IPS-15b (cell line): ENCODE data around the gene RAB29.

Source experiments
- H3K27me3 ChIP-seq: one replicate; pipeline ENCODE4 v1.6.1; 2013; ENCODE audit warnings: low read length; ENCODE audit not compliant: control insufficient read depth, insufficient read depth
- H3K36me3 ChIP-seq: one replicate; pipeline ENCODE4 v1.6.1; 2013; ENCODE audit warnings: low read length; ENCODE audit not compliant: control insufficient read depth, insufficient read depth
- H3K4me1 ChIP-seq: one replicate; pipeline ENCODE4 v1.6.1; 2013; ENCODE audit warnings: mild to moderate bottlenecking, low read length; ENCODE audit not compliant: control insufficient read depth, insufficient read depth
- H3K4me3 ChIP-seq: one replicate; pipeline ENCODE4 v1.5.1; 2013; ENCODE audit warnings: low read depth, low read length
- H3K9ac ChIP-seq: one replicate; pipeline ENCODE4 v1.6.1; 2013; ENCODE audit warnings: low read depth, mild to moderate bottlenecking, low read length
- H3K9me3 ChIP-seq: one replicate; pipeline ENCODE4 v1.6.1; 2013; ENCODE audit warnings: mild to moderate bottlenecking, low read length; ENCODE audit not compliant: control insufficient read depth, insufficient read depth

RAB29 gene

DNA sequence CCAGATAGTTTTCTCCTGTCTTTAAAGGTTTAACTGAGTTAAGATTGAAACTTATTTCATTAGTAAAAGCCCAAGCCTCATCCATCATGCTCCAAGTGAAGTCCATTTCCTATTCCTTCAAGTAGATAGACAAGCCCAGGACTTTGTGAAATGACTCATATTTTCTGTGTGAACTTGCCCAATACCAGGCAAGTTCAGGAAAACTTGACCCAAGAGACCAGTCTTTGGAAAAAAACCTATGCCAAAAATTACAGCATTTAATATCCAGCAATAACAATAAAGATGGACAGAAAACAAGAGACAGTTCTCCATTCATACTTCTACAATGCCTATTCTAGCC, 405 bp upstream of the RAB29 start:
- Histone ChIP-seq H3K4me1 (peaks cover 5% of the 10 kb centered on the region), H3K9ac (no peak overlapping the region), H3K27me3 (peaks cover 25% of the 10 kb centered on the region), H3K9me3 (no peaks in the 10 kb centered on the region), H3K4me3 (peak overlapping the region; percentile 95), H3K36me3 (no peaks in the 10 kb centered on the region)

DNA sequence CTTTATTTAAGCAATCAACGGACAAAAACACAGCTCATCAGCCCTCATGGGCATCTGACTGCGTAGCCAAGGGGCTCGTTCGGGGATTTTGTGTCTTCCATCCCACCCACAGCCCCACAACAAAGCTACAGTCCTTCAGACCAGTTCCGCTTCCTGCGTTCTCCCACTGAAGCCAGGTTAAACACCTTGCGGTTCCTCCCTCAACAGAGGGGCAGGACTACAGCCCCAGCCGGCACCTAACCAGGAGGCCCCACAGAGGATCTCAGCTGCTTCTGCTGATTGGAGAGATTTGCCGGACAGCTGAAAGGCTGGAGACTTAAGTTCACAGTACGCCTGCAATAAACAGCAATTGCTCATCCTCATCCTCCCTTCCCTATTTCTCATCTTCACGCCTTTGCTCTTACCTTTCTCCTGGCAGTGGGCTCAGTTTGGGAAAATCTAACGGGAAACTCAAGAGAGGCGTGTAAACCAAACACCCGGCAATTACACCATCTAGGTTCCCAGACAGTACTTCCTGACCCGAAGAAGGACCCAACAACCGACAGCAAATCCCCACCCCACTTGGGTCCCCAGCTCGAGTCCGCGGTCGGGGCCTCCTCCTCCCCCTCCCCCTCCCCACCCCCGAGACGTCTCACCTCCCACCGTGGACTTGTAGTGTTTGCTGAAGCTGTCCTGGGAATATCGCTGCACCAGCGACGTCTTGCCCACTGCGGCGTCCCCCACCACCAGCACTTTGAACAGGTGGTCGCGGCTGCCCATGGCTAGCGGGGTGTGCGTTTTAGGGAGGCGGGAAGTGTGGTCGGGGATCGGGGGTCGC, 876 bp downstream of the RAB29 start:
- H3K4me1 ChIP-seq, result peaks cover 5% of the 10 kb centered on the region
- H3K9me3 ChIP-seq, result no peaks in the 10 kb centered on the region
- H3K36me3 ChIP-seq, result no peaks in the 10 kb centered on the region
- H3K27me3 ChIP-seq, result peaks cover 25% of the 10 kb centered on the region
- peak overlapping the region; percentile 50 for H3K9ac ChIP-seq
- peak overlapping the region; percentile 95 for H3K4me3 ChIP-seq

DNA sequence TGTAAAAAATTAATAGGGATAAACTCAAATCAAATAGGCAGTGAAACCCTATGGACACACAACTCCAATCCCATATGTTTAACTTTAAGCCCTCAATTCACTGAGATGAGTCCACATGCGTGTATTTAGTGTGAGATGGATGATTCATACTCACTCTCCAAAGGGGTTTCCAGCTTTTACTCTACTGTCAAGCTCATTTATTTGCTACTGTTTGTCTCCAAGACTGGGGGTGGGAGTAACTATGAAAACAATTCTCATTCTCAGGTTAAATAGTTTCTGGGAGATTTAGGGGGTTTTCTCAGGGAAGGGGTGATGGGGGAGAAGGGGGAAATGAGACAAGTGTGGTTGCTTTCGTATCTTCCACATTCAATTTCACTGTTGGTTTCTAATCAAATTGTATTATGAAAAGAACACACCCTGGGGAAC, 2.7 kb downstream of the RAB29 start:
- Histone ChIP-seq H3K36me3 (no peaks in the 10 kb centered on the region), H3K9me3 (no peaks in the 10 kb centered on the region), H3K4me3 (no peak overlapping the region), H3K9ac (no peak overlapping the region), H3K4me1 (peaks cover 5% of the 10 kb centered on the region), H3K27me3 (peaks cover 25% of the 10 kb centered on the region)

DNA sequence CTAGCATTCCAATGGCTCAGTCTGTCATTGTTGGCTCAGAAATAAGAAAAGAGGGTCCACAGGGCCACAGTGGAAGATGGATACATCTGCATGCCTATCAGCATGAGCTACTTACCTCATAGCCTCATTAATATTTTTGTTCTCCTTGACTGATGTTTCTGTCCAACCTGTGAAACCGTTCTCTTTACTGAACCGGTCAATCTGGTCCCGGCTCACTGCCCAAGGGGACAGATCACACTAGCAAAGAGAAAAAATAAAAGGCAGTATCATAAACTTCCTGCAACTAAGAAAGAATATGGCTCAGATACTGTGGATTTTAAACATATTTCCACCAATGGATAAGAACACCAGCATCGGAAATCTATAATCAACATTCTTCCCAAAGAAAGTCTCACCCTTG, 4.7 kb downstream of the RAB29 start:
- H3K9me3 ChIP-seq, result no peaks in the 10 kb centered on the region
- no peak overlapping the region for H3K4me3 ChIP-seq
- no peak overlapping the region for H3K9ac ChIP-seq
- H3K27me3 ChIP-seq, result peaks cover 16% of the 10 kb centered on the region
- no peaks in the 10 kb centered on the region for H3K36me3 ChIP-seq
- H3K4me1 ChIP-seq, result peaks cover 5% of the 10 kb centered on the region

DNA sequence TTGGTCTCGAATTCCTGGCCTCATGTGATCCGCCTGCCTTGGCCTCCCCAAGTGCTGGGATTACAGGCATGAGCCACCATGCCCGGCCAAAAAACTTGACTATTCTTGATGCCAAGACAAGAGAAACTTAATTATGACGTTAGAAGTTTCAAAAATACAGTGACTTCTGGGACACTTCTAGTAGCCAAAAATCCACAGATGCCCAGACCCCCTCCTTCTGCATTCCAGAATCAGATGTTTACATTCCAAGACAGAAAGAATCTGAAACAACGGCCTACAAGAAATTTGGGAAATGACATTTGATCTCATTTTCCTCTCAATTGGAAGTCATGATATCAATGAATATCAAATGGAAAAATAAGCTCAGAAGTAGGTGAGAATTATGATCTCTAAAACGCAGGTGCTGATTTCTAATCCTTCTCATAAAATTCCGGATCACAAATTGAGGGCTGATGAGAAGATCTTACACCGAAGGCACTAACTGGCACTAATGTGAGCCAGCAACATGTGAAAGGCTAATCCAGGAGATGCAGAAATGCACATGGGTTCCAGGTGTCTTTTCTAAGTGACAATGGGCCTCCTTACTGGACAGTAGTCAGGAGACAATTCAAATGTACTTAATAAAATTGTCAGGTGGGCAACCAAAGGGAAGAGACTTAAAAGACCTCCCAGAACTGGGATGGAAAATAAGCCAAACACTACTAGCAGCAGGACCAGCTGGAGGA, 5.5 kb downstream of the RAB29 start:
- H3K9ac ChIP-seq, result no peak overlapping the region
- peaks cover 5% of the 10 kb centered on the region for H3K4me1 ChIP-seq
- no peak overlapping the region for H3K4me3 ChIP-seq
- H3K9me3 ChIP-seq, result no peaks in the 10 kb centered on the region
- no peaks in the 10 kb centered on the region for H3K36me3 ChIP-seq
- peaks cover 12% of the 10 kb centered on the region for H3K27me3 ChIP-seq

DNA sequence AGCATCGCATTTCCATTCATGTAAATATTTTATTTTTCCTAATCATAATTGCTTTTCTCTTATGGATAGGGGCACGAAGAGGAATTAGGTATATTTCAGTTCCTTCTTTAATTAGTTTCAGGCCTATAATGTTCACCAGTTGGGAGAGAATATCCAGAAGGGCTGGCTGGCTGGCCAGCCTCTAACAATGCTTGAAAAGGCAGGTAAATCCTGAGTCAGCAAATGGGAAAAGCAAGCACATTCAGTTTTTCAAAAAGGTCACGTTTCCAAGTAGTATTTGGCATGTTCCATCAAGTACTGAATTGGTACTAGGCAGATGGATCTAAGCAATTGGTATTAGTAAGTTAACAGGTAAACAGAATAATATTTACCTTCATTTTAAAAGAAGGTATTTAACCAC, 8.0 kb downstream of the RAB29 start:
- H3K9ac ChIP-seq, result no peak overlapping the region
- H3K36me3 ChIP-seq, result no peaks in the 10 kb centered on the region
- no peaks in the 10 kb centered on the region for H3K27me3 ChIP-seq
- H3K4me1 ChIP-seq, result no peaks in the 10 kb centered on the region
- no peak overlapping the region for H3K4me3 ChIP-seq
- no peaks in the 10 kb centered on the region for H3K9me3 ChIP-seq

DNA sequence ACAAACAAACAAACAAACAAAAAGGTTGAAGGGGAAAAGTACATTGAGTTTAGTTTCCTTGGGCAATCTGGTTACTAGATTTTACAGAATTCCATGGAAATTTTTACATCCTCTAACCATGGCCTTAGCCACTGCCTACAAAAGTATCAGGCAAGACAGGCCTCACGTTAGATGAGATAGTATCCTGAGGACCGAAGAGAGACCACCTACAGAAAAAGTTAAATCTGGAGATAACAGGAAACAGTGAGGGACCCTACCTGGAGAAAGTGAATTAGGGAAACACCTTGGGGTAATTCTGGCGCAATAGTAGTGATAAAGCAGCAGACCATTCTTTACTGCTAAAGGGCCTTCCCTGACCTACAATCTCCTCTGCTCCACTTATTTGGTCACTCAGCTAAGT, 8.7 kb downstream of the RAB29 start:
- H3K27me3 ChIP-seq, result no peaks in the 10 kb centered on the region
- no peak overlapping the region for H3K4me3 ChIP-seq
- H3K9ac ChIP-seq, result no peak overlapping the region
- no peaks in the 10 kb centered on the region for H3K4me1 ChIP-seq
- H3K9me3 ChIP-seq, result no peaks in the 10 kb centered on the region
- no peaks in the 10 kb centered on the region for H3K36me3 ChIP-seq

DNA sequence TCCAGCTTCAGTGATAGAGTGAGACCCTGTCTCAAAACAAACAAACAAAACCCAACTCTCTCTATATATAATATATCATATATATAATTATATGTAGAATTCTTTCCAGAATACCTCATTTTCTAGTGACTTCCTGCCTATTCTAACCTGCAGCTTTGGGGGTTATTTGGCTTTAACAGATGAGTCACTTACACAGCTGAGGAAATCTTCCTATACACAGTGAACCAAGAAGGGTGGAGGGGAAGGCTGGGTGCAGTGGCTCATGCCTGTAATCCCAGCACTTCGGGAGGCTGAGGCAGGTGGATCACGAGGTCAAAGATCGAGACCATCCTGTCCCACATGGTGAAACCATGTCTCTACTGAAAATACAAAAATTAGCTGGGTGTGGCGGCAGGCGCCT, 9.2 kb downstream of the RAB29 start:
- Histone ChIP-seq H3K36me3 (no peaks in the 10 kb centered on the region), H3K4me1 (no peaks in the 10 kb centered on the region), H3K9ac (no peak overlapping the region), H3K9me3 (no peaks in the 10 kb centered on the region), H3K4me3 (no peak overlapping the region), H3K27me3 (no peaks in the 10 kb centered on the region)

DNA sequence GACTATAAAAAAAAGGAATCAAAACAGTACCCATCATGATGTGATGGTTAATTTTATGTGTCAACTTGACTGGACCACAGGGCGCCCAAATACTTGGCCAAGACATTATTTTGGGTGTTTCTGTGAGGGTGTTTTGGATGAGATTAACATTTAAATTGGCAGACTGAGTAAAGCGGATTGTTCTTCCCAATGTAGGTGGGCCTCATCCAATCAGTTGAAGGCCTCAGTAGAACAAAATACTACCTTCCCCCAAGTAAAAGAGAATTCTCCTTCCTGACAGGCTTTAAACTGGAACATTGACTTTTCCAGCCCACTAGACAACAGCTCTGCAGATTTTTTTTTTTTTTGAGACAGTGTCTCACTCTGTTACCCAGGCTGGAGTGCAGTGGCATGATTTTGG, 10.7 kb downstream of the RAB29 start:
- H3K9me3 ChIP-seq, result no peaks in the 10 kb centered on the region
- no peak overlapping the region for H3K9ac ChIP-seq

DNA sequence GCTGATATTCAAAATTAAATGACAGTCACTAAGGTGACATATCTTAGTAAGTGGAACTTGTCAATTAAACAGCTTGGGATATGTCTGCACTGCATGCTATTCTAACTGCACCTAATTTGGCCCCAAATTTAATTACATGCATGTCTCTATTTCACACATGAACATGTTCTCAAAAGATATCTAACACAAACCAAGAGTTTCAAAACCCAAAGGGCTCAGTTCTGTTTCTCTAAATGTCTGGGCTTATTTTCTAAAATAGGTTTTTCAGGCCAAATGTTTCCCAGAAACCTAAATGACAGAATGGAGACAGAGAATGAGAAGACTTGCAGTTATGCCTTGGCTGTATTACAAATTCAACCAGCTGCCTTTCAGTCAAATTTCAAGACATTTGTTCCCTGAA, 11.3 kb downstream of the RAB29 start:
- no peaks in the 10 kb centered on the region for H3K36me3 ChIP-seq
- H3K4me3 ChIP-seq, result no peak overlapping the region
- H3K9ac ChIP-seq, result no peak overlapping the region
- no peaks in the 10 kb centered on the region for H3K4me1 ChIP-seq
- H3K9me3 ChIP-seq, result no peaks in the 10 kb centered on the region
- no peaks in the 10 kb centered on the region for H3K27me3 ChIP-seq

More for the DNA sequence above, 10.7 kb downstream of the RAB29 start:
- no peaks in the 10 kb centered on the region for H3K27me3 ChIP-seq
- H3K36me3 ChIP-seq, result no peaks in the 10 kb centered on the region
- H3K4me1 ChIP-seq, result no peaks in the 10 kb centered on the region
- H3K4me3 ChIP-seq, result no peak overlapping the region

DNA sequence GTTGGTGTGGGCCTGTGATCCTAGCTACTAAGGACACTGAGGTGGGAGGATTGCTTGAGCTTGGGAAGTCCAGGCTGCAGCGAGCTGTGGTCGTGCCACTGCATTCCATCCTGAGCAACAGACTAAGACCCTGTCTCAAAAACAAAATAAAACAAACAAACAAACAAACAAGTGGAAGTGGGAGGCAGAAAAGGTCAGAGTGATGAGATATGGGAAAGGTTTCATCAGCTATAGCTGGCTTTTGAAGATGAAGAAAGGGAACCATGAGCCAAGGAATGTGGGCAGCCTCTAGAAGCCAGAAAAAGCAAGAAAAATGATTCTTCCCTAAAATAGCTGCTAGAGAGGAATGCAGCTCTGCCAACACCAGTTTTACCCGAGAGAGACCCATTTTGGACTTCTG, 14.7 kb downstream of the RAB29 start:
- Histone ChIP-seq H3K27me3 (no peaks in the 10 kb centered on the region), H3K36me3 (no peaks in the 10 kb centered on the region), H3K4me3 (no peak overlapping the region), H3K4me1 (no peaks in the 10 kb centered on the region), H3K9me3 (no peaks in the 10 kb centered on the region), H3K9ac (no peak overlapping the region)

DNA sequence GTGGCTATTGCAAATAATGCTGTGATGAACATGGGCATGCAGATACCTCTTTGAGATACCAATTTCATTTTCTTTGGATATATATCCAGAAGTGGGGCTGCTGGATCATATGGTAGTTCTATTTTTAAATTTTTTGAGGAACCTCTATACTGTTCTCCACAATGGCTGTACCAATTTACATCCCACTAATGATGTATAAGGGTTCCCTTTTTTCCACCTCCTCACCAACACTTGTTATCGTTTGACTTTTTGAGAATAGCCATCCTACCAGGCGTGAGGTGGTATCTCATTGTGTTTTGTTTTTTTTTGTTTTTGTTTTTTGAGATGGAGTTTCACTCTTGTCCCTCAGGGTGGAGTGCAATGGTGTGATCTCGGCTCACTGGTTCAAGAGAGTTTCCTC, 18.7 kb downstream of the RAB29 start:
- Histone ChIP-seq H3K4me3 (no peak overlapping the region), H3K9ac (no peak overlapping the region), H3K27me3 (no peaks in the 10 kb centered on the region), H3K9me3 (no peaks in the 10 kb centered on the region), H3K36me3 (no peaks in the 10 kb centered on the region), H3K4me1 (no peaks in the 10 kb centered on the region)
